K562 (cell line): ENCODE results near the gene PRDM12. TPM values are rescaled to one million over a fixed set of nuclear protein-coding genes. Genes with fewer than 3 reads are reported as not detected.

Experiments
- CBFA2T3 ChIP-seq: fragments of 450-650 bp; IDR thresholded peaks from 2 replicates; pipeline ENCODE4 v1.6.1; 2017
- ESRRB ChIP-seq: fragments of 250-450 bp; sonication (Bioruptor Pico); IDR thresholded peaks from 2 replicates; pipeline ENCODE4 v1.5.0; 2020; ENCODE audit warnings: mild to moderate bottlenecking, moderate library complexity, borderline replicate concordance
- KAT7 ChIP-seq: sonication (generic); formaldehyde crosslinking; IDR thresholded peaks from 2 replicates; pipeline ENCODE4 v1.8.0; 2022; ENCODE audit warnings: missing genetic modification reagents, mild to moderate bottlenecking, borderline replicate concordance
- NCOA2 ChIP-seq, 2 experiments: fragments of 450-650 bp; IDR thresholded peaks; 2 replicates each; pipeline ENCODE4 v1.6.1; 2018; ENCODE audit warnings: mild to moderate bottlenecking in 2 of 2, moderate library complexity in 1 of 2; ENCODE audit not compliant: partially characterized antibody in 2 of 2
- PURB ChIP-seq: sonication (generic); formaldehyde crosslinking; IDR thresholded peaks from 2 replicates; pipeline ENCODE4 v1.9.0; 2021; ENCODE audit warnings: low read depth, mild to moderate bottlenecking, missing genetic modification reagents
- SIX5 ChIP-seq, 2 experiments: IDR thresholded peaks; 2 replicates each; pipeline ENCODE4 v1.6.1; 2011; ENCODE audit warnings: low read length in 2 of 2, borderline replicate concordance in 1 of 2, low read depth in 1 of 2, mild to moderate bottlenecking in 1 of 2, moderate library complexity in 1 of 2; ENCODE audit not compliant: insufficient read depth in 1 of 2
- ZFX ChIP-seq: sonication (generic); formaldehyde crosslinking; IDR thresholded peaks from 2 replicates; pipeline ENCODE4 v1.8.0; 2022; ENCODE audit warnings: mild to moderate bottlenecking, missing genetic modification reagents, moderate library complexity
- ZNF174 ChIP-seq: fragments of 250-450 bp; sonication (Bioruptor Pico); IDR thresholded peaks from 2 replicates; pipeline ENCODE4 v1.4.0; 2020; ENCODE audit warnings: mild to moderate bottlenecking
- polyA plus RNA-seq, 8 experiments: library from polyadenylated mRNA; depleted of rRNA in 4 of 8; stranded (reverse) in 5 of 8; unstranded in 3 of 8; fragments of >200 nt; fragmentation: Nextera tagmentation in 2 of 8; fragmentation: Illumina TruSeq in 1 of 8; extraction: Ambion mirVana in 2 of 8; extraction: Trizol in 1 of 8; gene quantifications; 2 replicates each; pipeline versions ENCODE4 v1.2.1 to v1.2.3, GENCODE V29; 2011 to 2014; ENCODE audit warnings: inconsistent platforms in 1 of 8, missing spikeins in 1 of 8
- total RNA-seq, 7 experiments: library from RNA; depleted of rRNA in 6 of 7; stranded (reverse); fragments of >200 nt in 6 of 7; fragmentation: Illumina TruSeq in 2 of 7; extraction: Trizol in 2 of 7; gene quantifications; 2 replicates each; pipeline versions ENCODE4 v1.2.1 to v1.2.3, GENCODE V29; 2011 to 2021; ENCODE audit warnings: low replicate concordance in 1 of 7
- TF ChIP-seq, protein P1 (sequence below): fragments of 450-650 bp; IDR thresholded peaks from 2 replicates; pipeline ENCODE4 v1.6.1; 2016; ENCODE audit warnings: mild to moderate bottlenecking, moderate library complexity
- TF ChIP-seq, protein P2 (sequence below): sonication (generic); formaldehyde crosslinking; IDR thresholded peaks from 2 replicates; pipeline ENCODE4 v1.9.0; 2022; ENCODE audit warnings: mild to moderate bottlenecking, missing genetic modification reagents
- TF ChIP-seq, protein P3 (sequence below): sonication (generic); formaldehyde crosslinking; IDR thresholded peaks from 2 replicates; pipeline ENCODE4 v1.9.0; 2022; ENCODE audit warnings: mild to moderate bottlenecking, missing genetic modification reagents

PRDM12 gene
- total and polyA plus RNA-seq, 9 of the 15 experiments (the other 6 are each of a cell fraction or from before 2014, with no cell fraction given) = 0.04 to 0.22 (median 0.07) TPM; not detected in 3

DNA sequence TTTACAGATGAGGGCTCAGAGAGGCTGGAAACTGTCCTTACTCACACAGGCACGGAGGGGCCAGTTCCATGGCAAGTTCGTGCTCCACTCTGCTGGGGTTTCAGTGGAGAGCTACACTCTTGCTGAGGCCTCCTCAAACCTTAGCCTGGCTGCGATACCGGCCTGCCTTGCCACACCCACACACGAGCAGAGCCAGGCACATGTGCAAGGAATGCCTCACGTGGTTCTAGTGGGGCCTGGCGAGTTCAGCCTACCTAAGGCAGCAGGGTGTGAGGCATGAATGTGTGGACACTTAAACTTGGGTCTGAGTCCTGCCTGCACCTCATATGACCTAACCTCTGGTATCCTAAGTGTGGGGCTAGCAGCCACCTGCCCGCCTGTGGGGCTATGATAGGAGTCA, 21.5 kb upstream of the PRDM12 start (continued):
- TF ChIP-seq, protein P1, sequence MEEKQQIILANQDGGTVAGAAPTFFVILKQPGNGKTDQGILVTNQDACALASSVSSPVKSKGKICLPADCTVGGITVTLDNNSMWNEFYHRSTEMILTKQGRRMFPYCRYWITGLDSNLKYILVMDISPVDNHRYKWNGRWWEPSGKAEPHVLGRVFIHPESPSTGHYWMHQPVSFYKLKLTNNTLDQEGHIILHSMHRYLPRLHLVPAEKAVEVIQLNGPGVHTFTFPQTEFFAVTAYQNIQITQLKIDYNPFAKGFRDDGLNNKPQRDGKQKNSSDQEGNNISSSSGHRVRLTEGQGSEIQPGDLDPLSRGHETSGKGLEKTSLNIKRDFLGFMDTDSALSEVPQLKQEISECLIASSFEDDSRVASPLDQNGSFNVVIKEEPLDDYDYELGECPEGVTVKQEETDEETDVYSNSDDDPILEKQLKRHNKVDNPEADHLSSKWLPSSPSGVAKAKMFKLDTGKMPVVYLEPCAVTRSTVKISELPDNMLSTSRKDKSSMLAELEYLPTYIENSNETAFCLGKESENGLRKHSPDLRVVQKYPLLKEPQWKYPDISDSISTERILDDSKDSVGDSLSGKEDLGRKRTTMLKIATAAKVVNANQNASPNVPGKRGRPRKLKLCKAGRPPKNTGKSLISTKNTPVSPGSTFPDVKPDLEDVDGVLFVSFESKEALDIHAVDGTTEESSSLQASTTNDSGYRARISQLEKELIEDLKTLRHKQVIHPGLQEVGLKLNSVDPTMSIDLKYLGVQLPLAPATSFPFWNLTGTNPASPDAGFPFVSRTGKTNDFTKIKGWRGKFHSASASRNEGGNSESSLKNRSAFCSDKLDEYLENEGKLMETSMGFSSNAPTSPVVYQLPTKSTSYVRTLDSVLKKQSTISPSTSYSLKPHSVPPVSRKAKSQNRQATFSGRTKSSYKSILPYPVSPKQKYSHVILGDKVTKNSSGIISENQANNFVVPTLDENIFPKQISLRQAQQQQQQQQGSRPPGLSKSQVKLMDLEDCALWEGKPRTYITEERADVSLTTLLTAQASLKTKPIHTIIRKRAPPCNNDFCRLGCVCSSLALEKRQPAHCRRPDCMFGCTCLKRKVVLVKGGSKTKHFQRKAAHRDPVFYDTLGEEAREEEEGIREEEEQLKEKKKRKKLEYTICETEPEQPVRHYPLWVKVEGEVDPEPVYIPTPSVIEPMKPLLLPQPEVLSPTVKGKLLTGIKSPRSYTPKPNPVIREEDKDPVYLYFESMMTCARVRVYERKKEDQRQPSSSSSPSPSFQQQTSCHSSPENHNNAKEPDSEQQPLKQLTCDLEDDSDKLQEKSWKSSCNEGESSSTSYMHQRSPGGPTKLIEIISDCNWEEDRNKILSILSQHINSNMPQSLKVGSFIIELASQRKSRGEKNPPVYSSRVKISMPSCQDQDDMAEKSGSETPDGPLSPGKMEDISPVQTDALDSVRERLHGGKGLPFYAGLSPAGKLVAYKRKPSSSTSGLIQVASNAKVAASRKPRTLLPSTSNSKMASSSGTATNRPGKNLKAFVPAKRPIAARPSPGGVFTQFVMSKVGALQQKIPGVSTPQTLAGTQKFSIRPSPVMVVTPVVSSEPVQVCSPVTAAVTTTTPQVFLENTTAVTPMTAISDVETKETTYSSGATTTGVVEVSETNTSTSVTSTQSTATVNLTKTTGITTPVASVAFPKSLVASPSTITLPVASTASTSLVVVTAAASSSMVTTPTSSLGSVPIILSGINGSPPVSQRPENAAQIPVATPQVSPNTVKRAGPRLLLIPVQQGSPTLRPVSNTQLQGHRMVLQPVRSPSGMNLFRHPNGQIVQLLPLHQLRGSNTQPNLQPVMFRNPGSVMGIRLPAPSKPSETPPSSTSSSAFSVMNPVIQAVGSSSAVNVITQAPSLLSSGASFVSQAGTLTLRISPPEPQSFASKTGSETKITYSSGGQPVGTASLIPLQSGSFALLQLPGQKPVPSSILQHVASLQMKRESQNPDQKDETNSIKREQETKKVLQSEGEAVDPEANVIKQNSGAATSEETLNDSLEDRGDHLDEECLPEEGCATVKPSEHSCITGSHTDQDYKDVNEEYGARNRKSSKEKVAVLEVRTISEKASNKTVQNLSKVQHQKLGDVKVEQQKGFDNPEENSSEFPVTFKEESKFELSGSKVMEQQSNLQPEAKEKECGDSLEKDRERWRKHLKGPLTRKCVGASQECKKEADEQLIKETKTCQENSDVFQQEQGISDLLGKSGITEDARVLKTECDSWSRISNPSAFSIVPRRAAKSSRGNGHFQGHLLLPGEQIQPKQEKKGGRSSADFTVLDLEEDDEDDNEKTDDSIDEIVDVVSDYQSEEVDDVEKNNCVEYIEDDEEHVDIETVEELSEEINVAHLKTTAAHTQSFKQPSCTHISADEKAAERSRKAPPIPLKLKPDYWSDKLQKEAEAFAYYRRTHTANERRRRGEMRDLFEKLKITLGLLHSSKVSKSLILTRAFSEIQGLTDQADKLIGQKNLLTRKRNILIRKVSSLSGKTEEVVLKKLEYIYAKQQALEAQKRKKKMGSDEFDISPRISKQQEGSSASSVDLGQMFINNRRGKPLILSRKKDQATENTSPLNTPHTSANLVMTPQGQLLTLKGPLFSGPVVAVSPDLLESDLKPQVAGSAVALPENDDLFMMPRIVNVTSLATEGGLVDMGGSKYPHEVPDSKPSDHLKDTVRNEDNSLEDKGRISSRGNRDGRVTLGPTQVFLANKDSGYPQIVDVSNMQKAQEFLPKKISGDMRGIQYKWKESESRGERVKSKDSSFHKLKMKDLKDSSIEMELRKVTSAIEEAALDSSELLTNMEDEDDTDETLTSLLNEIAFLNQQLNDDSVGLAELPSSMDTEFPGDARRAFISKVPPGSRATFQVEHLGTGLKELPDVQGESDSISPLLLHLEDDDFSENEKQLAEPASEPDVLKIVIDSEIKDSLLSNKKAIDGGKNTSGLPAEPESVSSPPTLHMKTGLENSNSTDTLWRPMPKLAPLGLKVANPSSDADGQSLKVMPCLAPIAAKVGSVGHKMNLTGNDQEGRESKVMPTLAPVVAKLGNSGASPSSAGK = peak; percentile 49; the same call in 1 of the 2 replicates
- TF ChIP-seq PURB (CRISPR knock-in tag) (no peak), SIX5 (IDR thresholded peaks at IDR 0.05; ENCODE audit: borderline replicate concordance in 1 of 2, insufficient read depth in 1 of 2, low read depth in 1 of 2, low read length in 2 of 2) (no peak), ZFX (0 out of 2 replicates have a peak, but pooled peaks have one; percentile 17), NCOA2 (IDR thresholded peaks at IDR 0.05; ENCODE audit: partially characterized antibody in 2 of 2) (no peak), ESRRB (CRISPR knock-in tag) (no peak), KAT7 (CRISPR knock-in tag) (no peak), CBFA2T3 (no peak), ZNF174 (CRISPR knock-in tag) (no peak)
- TF ChIP-seq, protein P2, sequence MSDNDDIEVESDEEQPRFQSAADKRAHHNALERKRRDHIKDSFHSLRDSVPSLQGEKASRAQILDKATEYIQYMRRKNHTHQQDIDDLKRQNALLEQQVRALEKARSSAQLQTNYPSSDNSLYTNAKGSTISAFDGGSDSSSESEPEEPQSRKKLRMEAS (CRISPR knock-in tag) = peak; percentile 84
- TF ChIP-seq, protein P3, sequence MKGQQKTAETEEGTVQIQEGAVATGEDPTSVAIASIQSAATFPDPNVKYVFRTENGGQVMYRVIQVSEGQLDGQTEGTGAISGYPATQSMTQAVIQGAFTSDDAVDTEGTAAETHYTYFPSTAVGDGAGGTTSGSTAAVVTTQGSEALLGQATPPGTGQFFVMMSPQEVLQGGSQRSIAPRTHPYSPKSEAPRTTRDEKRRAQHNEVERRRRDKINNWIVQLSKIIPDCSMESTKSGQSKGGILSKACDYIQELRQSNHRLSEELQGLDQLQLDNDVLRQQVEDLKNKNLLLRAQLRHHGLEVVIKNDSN = peak; percentile 71
